GM06990 (cell line): ENCODE results near the gene RUVBL2.
"Not testable (repeated sequence)": the region's sequence is repeated elsewhere in the genome, so short reads cannot be mapped to it uniquely, and the experiment has no call there.

Source experiments
- DNase-seq: peaks from one replicate; pipeline ENCODE4 v3.0.0-alpha.2; 2011; ENCODE audit not compliant: insufficient read length; ENCODE audit errors: extremely low read depth
- H3K27me3 ChIP-seq: replicated peaks from 2 replicates; pipeline ENCODE4 v1.6.0; 2011; ENCODE audit warnings: low read length; ENCODE audit not compliant: control insufficient read depth, insufficient read depth
- H3K36me3 ChIP-seq: 2 replicates; pipeline ENCODE4 v1.5.1; 2011; ENCODE audit warnings: low read length; ENCODE audit not compliant: control insufficient read depth, insufficient read depth
- H3K4me3 ChIP-seq: replicated peaks from 2 replicates; pipeline ENCODE4 v1.5.1; 2011; ENCODE audit warnings: low read depth, mild to moderate bottlenecking, control low read depth, low read length
- TF ChIP-seq, protein P1 (sequence below): IDR thresholded peaks from 2 replicates; pipeline ENCODE4 v1.5.1; 2011; ENCODE audit warnings: low read length, control low read depth, mild to moderate bottlenecking, inconsistent platforms; ENCODE audit not compliant: insufficient read depth, poor library complexity, severe bottlenecking

Gene RUVBL2

DNA sequence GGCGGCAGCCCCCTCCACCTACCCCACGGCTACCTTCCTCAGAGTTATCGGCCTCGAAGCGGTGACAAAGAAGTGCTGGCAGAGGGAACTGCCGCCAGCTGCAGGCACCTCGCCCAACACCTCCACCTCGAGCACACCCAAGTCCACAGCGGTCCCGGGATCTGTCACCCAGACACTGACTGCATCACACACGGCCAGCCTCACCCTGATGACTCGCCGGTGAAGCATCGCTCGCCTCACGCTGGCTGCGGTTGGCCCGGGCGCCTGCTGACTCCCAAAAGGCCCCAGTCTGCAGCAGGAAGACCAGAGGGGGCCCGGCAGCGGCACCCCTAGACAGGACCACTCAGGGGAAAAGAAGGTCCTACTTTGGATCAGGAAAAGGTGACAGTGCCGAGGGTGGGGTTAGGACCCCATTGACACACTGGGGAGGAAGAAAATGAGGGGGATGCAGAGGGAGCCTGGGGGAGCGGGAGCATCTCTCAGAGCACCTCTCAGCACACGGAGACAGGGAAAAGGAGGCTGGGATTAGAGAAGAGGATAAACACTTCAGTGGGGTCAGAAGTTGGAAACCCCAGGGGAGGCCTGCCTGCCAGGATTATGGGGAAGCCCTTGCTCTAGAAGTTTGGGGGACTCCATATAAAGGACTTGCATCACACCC, 56.8 kb downstream of the RUVBL2 start:
- not testable (repeated sequence) for H3K27me3 ChIP-seq, DNase-seq, H3K36me3 ChIP-seq, H3K4me3 ChIP-seq

DNA sequence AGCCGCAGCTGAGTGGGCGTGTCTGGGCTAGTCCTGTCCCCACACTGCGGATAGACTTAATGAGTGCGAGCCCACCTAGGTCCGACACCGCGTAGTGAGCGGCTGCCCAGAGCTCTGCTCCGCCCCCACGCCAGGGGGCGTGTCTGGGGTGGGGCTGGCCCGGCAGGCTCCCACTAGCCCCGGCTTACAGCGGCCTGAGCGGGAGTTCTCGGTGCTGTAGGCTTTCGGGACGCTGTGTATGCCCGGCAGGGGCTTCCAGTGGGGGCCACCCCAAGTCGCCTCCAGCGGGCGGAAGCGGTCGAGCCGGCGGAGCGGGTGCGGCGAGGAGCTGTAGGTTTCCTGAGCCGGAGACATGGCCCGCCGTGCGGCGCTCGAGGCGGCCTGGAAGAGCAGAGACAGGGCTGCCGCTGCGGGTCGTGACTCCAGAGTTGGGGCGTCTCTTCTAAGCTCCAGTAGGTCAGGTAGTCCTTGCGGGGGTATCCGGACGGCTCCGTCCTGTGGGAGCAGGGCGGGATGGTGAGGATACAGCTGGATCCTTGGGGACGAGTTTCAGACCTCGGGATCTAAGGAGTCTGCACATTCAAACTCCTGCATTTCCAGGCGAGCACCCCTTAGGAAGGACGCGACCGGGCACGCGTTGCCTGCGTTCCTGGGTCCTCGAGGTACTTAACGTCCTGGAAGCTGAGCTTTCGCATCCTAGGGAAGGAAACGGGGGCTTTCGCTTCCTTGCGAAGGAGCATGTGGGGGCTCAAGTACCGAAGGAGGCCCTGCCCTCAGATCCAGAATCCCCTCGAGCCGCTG, 62.6 kb downstream of the RUVBL2 start:
- Histone ChIP-seq H3K27me3 (peaks cover 4% of the 10 kb centered on the region; the same call in 1 of the 2 replicates), H3K4me3 (peak overlapping the region; percentile 47)
- DNase-seq: peak; percentile 62

GRCh38 chr19:49056902-49057596, 63.4 kb downstream of the RUVBL2 start:
- not testable (repeated sequence) for DNase-seq, H3K27me3 ChIP-seq, H3K4me3 ChIP-seq, H3K36me3 ChIP-seq

More for the DNA sequence above, 62.6 kb downstream of the RUVBL2 start:
- no peaks in the 10 kb centered on the region for H3K36me3 ChIP-seq
- TF ChIP-seq, protein P1, sequence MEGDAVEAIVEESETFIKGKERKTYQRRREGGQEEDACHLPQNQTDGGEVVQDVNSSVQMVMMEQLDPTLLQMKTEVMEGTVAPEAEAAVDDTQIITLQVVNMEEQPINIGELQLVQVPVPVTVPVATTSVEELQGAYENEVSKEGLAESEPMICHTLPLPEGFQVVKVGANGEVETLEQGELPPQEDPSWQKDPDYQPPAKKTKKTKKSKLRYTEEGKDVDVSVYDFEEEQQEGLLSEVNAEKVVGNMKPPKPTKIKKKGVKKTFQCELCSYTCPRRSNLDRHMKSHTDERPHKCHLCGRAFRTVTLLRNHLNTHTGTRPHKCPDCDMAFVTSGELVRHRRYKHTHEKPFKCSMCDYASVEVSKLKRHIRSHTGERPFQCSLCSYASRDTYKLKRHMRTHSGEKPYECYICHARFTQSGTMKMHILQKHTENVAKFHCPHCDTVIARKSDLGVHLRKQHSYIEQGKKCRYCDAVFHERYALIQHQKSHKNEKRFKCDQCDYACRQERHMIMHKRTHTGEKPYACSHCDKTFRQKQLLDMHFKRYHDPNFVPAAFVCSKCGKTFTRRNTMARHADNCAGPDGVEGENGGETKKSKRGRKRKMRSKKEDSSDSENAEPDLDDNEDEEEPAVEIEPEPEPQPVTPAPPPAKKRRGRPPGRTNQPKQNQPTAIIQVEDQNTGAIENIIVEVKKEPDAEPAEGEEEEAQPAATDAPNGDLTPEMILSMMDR: peak; percentile 18

- no peaks in the 10 kb centered on the region for H3K36me3 ChIP-seq
- no peak within 1 kb of the TSS; the same call in 1 of the 2 replicates for H3K4me3 ChIP-seq
- H3K27me3 ChIP-seq: peaks cover 4% of the 10 kb centered on the region; the same call in 1 of the 2 replicates
- TF ChIP-seq, protein P1: no peak
- DNase-seq: no peak
These were observed 64.0 kb downstream of the RUVBL2 start, which contains the start of gene CGB7 for GRCh38 chr19:49057636-49058234. TSS of gene CGB7 (minus strand) at chr19:49057749. CDS start at chr19:49055375, 2,374 bp downstream.

DNA sequence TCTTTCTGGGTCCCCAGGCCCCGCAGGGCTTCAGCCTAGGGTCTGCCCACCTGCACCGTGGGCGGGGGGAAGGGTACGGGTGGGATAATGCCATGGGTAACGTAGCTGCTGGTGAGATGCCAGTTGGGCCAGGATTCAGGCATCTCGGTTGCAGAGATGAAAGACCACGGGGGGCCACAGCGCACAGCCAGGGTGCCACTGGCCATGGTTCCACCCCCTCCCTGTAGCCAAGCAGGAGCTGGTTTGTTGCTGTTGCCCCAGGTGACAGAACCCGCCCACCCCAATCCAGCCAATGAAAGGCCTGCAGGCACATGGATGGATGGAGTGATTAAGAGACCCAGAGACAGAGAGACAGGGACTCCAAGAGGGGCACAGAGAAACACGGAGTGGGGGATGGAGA, 64.9 kb downstream of the RUVBL2 start:
- Histone ChIP-seq H3K36me3 (no peaks in the 10 kb centered on the region), H3K4me3 (no peak overlapping the region), H3K27me3 (peaks cover 4% of the 10 kb centered on the region; the same call in 1 of the 2 replicates)
- no peak for DNase-seq
- TF ChIP-seq, protein P1: no peak

GRCh38 chr19:49059053-49059452, 65.4 kb downstream of the RUVBL2 start:
- TF ChIP-seq, protein P1: no peak
- peaks cover 4% of the 10 kb centered on the region; the same call in 1 of the 2 replicates for H3K27me3 ChIP-seq
- H3K4me3 ChIP-seq: no peak overlapping the region
- no peaks in the 10 kb centered on the region for H3K36me3 ChIP-seq
- no peak for DNase-seq
